Measurements from ENCODE around the gene GDPD5.

DNA sequence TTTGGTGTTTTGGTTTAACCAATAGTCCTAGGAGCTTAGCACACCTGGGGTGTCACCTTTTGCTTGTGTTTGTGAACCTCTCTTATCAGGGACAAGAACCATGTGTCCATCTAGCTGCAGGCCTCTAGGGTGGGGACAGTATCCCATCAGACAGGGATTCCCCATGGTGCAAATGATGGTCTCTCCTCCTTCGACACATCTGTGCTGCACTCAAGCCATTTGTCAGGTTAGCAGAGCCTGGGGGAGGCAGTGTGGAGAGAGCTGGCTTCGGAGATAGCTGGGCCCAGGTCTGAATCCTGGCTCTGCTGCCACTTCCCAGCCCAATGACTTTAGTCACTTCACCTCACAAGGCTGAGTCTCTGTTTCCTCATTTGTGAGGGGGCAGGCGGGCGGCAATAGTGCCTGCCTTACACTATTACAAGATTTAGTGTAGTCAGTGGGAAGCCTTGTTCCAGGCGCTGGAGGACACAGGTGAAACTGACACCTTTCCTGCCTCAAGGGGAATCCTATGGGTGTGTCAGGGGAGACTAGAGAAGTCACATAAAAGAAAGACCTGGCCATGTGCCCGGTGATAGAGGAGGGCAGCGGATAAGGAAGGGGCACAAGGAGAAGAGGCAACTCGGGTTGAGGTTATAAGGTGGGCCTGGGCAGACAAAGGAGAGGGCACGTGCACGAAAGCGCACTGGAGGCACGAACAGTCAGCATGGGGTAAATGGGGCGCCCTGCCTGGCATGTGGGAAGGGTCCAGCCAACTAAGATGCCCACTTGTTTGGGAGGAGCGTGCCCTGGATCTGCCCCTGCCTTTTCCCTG lies 105.3 kb downstream of the GDPD5 start:
- TF ChIP-seq, protein P1, sequence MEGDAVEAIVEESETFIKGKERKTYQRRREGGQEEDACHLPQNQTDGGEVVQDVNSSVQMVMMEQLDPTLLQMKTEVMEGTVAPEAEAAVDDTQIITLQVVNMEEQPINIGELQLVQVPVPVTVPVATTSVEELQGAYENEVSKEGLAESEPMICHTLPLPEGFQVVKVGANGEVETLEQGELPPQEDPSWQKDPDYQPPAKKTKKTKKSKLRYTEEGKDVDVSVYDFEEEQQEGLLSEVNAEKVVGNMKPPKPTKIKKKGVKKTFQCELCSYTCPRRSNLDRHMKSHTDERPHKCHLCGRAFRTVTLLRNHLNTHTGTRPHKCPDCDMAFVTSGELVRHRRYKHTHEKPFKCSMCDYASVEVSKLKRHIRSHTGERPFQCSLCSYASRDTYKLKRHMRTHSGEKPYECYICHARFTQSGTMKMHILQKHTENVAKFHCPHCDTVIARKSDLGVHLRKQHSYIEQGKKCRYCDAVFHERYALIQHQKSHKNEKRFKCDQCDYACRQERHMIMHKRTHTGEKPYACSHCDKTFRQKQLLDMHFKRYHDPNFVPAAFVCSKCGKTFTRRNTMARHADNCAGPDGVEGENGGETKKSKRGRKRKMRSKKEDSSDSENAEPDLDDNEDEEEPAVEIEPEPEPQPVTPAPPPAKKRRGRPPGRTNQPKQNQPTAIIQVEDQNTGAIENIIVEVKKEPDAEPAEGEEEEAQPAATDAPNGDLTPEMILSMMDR (IDR thresholded peaks at IDR 0.05), result no peak
- TF ChIP-seq POLR2A (IDR thresholded peaks at IDR 0.05), result no peak

Measured in adrenal gland (tissue), 5 donors.